Stimulated activated CD8-positive, alpha-beta memory T cell treated with anti-CD3 and anti-CD28 coated beads, Interleukin-15, amount 100 ng/mL, for 1 hour (primary cell): ENCODE measurements around the gene KCNMA1.

Experiments
- DNase-seq: peaks from one replicate; pipeline ENCODE4 v3.0.0-alpha.2; 2020; ENCODE audit warnings: low read depth

Gene KCNMA1

DNA sequence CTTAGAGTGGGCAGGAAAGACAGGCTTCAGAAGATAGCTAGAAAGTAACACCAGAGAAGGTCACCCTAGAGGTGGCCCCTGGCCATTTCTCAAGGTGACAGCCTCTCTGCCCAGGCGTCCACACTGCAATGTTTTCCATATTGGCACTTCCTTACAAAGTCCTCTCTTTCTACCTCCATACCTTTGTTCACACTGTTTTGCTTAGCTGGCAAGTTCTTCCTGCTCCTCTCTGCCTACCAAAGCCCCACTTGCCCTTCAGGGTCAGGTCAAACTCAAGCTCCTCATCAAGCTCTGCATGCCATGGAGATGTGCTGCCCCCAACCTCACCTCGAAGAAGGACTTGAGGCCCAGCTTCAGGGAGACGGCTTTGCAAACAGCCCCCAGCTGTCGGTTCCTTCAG, 190.9 kb downstream of the KCNMA1 start:
- DNase-seq = no peak

GRCh38 chr10:77445547-77445946, 192.1 kb downstream of the KCNMA1 start:
- DNase-seq = no peak

GRCh38 chr10:77444041-77444440, 193.6 kb downstream of the KCNMA1 start:
- DNase-seq = no peak

GRCh38 chr10:77442699-77443189, 194.9 kb downstream of the KCNMA1 start:
- DNase-seq = no peak

- DNase-seq = no peak
These were observed 196.0 kb downstream of the KCNMA1 start for GRCh38 chr10:77441353-77442166.

DNA sequence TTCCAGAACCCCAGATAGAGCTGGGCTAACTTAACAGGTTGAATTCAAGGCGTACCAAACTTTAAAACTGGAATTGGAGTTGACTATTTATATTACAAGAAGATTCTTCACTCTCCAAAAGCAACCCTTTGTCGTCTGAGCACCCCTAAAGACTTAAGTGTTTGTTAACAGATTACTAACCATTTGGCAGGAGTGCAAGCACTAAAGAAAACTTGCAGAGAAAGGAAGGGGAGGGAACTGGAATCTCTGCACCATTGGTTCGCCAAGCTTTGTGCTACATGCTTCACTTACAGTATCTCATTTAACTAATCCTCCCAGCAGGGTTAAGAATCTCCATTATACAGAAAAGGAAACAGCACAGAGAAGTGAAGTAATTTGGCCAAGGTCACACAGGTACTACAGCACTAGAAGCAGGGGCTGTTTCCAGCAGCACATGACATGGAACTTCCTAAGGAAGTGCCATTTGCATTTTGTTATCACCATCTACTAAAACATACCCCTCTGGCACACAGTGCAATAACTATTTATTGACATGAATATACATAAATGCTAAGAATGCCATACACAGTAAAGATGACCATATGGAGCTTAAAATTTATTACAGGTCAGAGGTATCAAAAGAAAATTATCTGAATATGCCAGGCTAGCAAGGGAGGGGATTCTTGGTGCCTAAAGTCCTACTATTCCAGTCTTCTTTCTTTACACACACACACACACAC, 201.2 kb downstream of the KCNMA1 start:
- DNase-seq = no peak

DNA sequence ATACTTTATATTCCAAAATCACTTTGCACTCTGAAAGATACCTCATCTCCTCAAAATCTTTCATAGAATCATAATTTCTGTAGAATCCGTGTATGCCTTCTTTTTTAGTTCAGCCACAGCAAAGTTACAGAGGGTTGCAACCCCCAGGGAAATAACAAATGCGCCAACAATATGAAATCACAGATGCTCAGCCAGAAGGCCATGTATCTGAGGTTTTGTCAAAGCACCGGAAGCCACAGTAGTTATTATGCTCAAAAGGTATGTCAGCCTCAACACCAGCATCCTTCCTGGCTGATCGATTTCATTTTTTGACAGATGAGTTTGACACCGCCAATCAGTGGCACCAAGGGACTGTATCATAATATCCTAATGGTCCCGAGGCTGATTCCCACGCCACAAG, 204.1 kb downstream of the KCNMA1 start:
- DNase-seq = no peak

DNA sequence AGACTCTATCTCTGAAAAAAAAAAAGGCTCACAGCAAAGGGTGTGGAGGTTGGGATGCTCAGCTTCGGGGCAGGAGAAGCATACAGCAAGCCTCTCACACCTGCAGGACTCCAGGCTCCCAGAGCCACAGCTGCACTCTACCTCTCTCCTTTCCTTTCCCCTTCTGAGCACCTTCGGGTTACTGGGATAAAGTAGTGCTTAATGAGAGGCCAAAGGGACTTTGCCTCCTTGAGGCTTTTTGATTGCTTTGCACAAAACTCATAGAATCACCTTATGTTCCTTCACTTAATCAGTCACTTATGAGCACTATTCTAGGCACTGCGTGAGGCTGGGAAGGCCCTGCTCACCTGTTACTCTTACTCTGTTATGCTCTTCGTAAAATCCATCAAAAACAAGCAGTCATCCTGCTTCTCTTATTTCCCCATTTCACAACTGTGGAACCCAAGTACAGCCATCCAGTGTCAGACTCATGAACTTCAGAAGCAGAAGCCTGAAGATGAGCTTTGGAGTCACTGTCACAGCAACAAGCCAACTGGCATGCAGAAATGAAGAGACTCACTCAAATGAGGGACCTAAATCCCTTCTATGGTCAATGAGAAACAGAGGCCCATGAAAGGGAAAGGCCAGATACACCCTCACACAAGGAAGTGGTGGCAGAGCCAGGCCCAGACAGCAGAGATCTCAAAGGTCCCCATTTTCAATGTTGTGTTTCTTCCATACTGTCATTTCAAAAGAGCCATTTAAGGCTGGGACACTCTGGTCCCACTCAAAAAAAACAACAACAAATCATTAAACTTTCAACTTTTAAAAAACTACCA, 205.4 kb downstream of the KCNMA1 start:
- no peak for DNase-seq

- no peak for DNase-seq
These were observed 206.4 kb downstream of the KCNMA1 start for GRCh38 chr10:77431209-77431611.

GRCh38 chr10:77430530-77430929, 207.1 kb downstream of the KCNMA1 start:
- no peak for DNase-seq

GRCh38 chr10:77428691-77429395, 208.8 kb downstream of the KCNMA1 start:
- no peak for DNase-seq

GRCh38 chr10:77424257-77424656, 213.4 kb downstream of the KCNMA1 start:
- no peak for DNase-seq

- DNase-seq = no peak
These were observed 214.9 kb downstream of the KCNMA1 start for GRCh38 chr10:77422491-77423338.

GRCh38 chr10:77421591-77421990, 216.0 kb downstream of the KCNMA1 start:
- no peak for DNase-seq

DNA sequence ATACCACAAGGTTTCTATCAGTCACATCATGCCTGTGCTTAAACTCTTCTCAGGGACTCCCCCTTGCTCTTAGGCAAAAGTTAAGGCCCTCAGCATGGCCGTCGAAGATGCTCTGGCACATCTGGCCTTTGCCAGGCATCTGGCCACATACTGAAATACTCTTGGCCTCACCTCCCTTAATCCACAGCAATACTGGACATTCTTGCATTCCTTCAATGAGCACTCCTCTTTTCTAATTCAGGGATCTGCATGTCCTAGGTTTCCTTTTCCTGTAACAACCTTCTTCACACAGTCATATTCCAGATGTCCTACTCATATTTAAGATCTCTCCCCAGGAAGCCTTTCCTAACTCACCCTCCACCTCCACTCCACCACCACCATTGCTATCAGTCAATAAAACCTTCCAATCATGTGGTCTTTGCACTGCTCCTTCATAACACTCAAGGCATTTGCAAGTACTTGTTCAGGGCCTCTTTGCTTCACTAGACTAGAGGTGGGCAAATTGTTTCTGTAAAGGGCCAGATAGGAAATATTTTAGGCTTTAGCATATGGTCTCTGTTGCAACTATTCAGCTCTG, 216.6 kb downstream of the KCNMA1 start:
- no peak for DNase-seq

DNA sequence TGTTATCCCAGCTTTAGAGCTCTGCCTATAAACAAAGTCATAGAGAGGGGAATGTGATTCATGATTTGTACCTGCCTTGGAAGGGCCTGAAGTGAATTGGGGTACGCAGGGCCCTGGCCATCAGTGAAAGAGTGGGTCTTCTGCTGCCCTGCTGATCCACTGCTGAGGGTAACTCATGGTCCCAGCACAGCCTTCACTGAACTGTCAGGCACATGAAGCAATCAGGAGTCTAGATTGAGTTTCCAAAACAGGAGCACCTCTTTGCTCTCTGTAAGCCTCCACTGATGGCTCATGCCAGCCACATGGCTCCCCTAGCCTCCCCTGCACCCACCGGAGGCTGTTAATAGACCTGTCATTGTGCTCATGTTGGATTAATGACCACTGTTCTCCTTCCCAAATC, 217.6 kb downstream of the KCNMA1 start:
- no peak for DNase-seq

GRCh38 chr10:77419056-77419455, 218.6 kb downstream of the KCNMA1 start:
- no peak for DNase-seq

- DNase-seq = no peak
These were observed 219.6 kb downstream of the KCNMA1 start for GRCh38 chr10:77417806-77418640.

- DNase-seq = no peak
These were observed 220.2 kb downstream of the KCNMA1 start for GRCh38 chr10:77417359-77417758.
